SU-DHL-6 (cell line): Measurements from ENCODE around the gene MDN1.

ENCODE experiments used
- H2AFZ ChIP-seq: fragments of 200-600 bp; sonication (generic); 2 replicates; pipeline ENCODE4 v1.6.1; 2014; ENCODE audit warnings: low read depth, mild to moderate bottlenecking, moderate library complexity, mixed read lengths, antibody characterized with exemption, low read length; ENCODE audit not compliant: severe bottlenecking
- H3F3A ChIP-seq: fragments of 200-600 bp; shearing (Covaris generic); 2 replicates; pipeline ENCODE4 v1.6.0; 2016; ENCODE audit warnings: antibody characterized with exemption, mild to moderate bottlenecking; ENCODE audit not compliant: insufficient read depth
- H3K27ac ChIP-seq: fragments of 200-600 bp; sonication (generic); 2 replicates; pipeline ENCODE4 v1.5.1; 2016; ENCODE audit warnings: low read depth, mild to moderate bottlenecking, low read length, moderate library complexity, mixed read lengths
- H3K27me3 ChIP-seq: fragments of 200-600 bp; sonication (generic), shearing (Covaris generic); 2 replicates; pipeline ENCODE4 v1.6.0; 2014; ENCODE audit warnings: mild to moderate bottlenecking, low read length
- H3K36me3 ChIP-seq: fragments of 200-600 bp; sonication (generic); 2 replicates; pipeline ENCODE4 v1.6.1; 2014; ENCODE audit warnings: mild to moderate bottlenecking, low read length, mixed read lengths
- H3K4me2 ChIP-seq: fragments of 300-600, 200-600 bp; shearing (Covaris generic), sonication (generic); 2 replicates; pipeline ENCODE4 v1.6.0; 2014; ENCODE audit warnings: low read length, low read depth, mild to moderate bottlenecking; ENCODE audit not compliant: poor library complexity, severe bottlenecking
- H3K4me3 ChIP-seq: fragments of 200-600 bp; sonication (generic); 2 replicates; pipeline ENCODE4 v1.5.1; 2014; ENCODE audit warnings: antibody characterized with exemption, low read length, mild to moderate bottlenecking, mixed read lengths; ENCODE audit not compliant: insufficient read depth, poor library complexity, severe bottlenecking
- H3K79me2 ChIP-seq: fragments of 200-600 bp; sonication (generic); 2 replicates; pipeline ENCODE4 v1.6.1; 2014; ENCODE audit warnings: mild to moderate bottlenecking, low read length, moderate library complexity; ENCODE audit not compliant: insufficient read depth
- H3K9ac ChIP-seq: fragments of 200-600 bp; sonication (generic); 2 replicates; pipeline ENCODE4 v1.7.0; 2014; ENCODE audit warnings: mild to moderate bottlenecking, low read length
- H3K9me2 ChIP-seq: fragments of 200-600 bp; sonication (generic); replicated peaks from 2 replicates; pipeline ENCODE4 v1.6.1; 2014; ENCODE audit warnings: low read length; ENCODE audit not compliant: insufficient read depth
- H3K9me3 ChIP-seq: fragments of 200-600 bp; sonication (generic); 2 replicates; pipeline ENCODE4 v1.6.1; 2014; ENCODE audit warnings: low read length, mixed read lengths; ENCODE audit not compliant: insufficient read depth
- H4K20me1 ChIP-seq: fragments of 200-600 bp; sonication (generic); 2 replicates; pipeline ENCODE4 v1.6.1; 2014; ENCODE audit warnings: low read depth, mild to moderate bottlenecking, antibody characterized with exemption, low read length, moderate library complexity, mixed read lengths
- EZH2phosphoT487 ChIP-seq: fragments of 200-600 bp; sonication (generic), shearing (Covaris generic); conservative IDR thresholded peaks from 2 replicates; pipeline ENCODE4 v1.6.1; 2018; ENCODE audit warnings: mild to moderate bottlenecking, antibody characterized with exemption, low read length, moderate library complexity, mixed read lengths
- TF ChIP-seq, protein P1 (sequence below): fragments of 200-600 bp; sonication (generic); IDR thresholded peaks from one replicate; pipeline ENCODE4 v1.5.1; 2017; ENCODE audit warnings: antibody characterized with exemption, mild to moderate bottlenecking, low read length, moderate library complexity; ENCODE audit not compliant: insufficient read depth, poor library complexity, severe bottlenecking

Gene MDN1

DNA sequence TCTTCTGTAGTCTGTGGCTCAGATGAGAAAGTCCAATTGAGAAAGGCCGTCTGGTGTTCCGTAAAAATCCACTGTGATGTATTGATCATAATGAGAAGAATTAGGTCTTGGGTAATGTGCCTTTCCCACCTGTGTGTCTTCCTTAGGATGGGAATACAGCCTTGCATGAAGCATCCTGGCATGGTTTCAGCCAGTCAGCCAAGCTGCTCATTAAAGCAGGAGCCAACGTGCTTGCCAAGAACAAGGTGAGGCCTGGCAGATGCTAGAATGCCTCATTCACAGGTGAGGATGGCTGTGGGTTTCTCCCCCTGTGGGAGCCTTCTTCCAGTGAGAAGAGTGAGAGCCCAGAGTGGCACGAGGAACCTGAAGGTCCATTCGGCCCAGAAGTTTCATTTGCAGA is 213.7 kb downstream of the MDN1 start:
- Histone ChIP-seq H3K4me3 (no peak overlapping the region), H3F3A (no peaks in the 10 kb centered on the region), H3K36me3 (no peaks in the 10 kb centered on the region), H2AFZ (no peak overlapping the region), H4K20me1 (no peaks in the 10 kb centered on the region), H3K4me2 (no peak overlapping the region), H3K9me3 (no peaks in the 10 kb centered on the region), H3K9ac (no peak overlapping the region), H3K27me3 (no peaks in the 10 kb centered on the region), H3K27ac (no peak overlapping the region), H3K79me2 (no peaks in the 10 kb centered on the region), H3K9me2 (no peaks in the 10 kb centered on the region)
- TF ChIP-seq, protein P1, sequence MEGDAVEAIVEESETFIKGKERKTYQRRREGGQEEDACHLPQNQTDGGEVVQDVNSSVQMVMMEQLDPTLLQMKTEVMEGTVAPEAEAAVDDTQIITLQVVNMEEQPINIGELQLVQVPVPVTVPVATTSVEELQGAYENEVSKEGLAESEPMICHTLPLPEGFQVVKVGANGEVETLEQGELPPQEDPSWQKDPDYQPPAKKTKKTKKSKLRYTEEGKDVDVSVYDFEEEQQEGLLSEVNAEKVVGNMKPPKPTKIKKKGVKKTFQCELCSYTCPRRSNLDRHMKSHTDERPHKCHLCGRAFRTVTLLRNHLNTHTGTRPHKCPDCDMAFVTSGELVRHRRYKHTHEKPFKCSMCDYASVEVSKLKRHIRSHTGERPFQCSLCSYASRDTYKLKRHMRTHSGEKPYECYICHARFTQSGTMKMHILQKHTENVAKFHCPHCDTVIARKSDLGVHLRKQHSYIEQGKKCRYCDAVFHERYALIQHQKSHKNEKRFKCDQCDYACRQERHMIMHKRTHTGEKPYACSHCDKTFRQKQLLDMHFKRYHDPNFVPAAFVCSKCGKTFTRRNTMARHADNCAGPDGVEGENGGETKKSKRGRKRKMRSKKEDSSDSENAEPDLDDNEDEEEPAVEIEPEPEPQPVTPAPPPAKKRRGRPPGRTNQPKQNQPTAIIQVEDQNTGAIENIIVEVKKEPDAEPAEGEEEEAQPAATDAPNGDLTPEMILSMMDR, result no peak
- no peak for TF ChIP-seq EZH2phosphoT487

DNA sequence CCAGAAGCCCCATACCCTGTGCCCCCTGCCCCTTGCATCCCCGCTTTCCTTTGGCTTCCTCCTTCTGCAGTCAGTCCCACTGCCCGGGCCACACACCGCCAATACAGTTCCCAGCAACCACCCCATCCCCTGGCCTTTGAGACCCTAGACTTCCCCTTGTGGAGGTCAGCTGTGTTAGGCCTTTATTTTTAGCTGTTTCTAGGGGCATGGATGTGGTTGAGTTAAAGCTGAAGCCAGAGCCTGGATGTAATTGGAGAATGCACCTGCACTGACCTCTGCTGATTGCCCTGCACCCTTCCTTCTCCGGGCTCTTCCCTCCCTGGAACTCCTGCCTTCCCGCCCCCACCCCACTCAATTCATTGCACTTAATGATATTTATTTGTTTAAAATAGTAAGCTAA is 214.9 kb downstream of the MDN1 start:
- no peaks in the 10 kb centered on the region for H3K36me3 ChIP-seq
- H4K20me1 ChIP-seq, result no peaks in the 10 kb centered on the region
- TF ChIP-seq, protein P1, result no peak
- no peak for TF ChIP-seq EZH2phosphoT487

GRCh38 chr6:89602166-89602565 is 217.4 kb downstream of the MDN1 start:
- no peaks in the 10 kb centered on the region for H3K27me3 ChIP-seq
- H3K4me2 ChIP-seq, result no peak overlapping the region
- no peak for TF ChIP-seq EZH2phosphoT487
- TF ChIP-seq, protein P1, result no peak
- H3K9ac ChIP-seq, result no peak overlapping the region
- no peaks in the 10 kb centered on the region for H3F3A ChIP-seq
- H3K9me3 ChIP-seq, result no peaks in the 10 kb centered on the region
- H3K9me2 ChIP-seq, result no peaks in the 10 kb centered on the region
- H3K36me3 ChIP-seq, result no peaks in the 10 kb centered on the region
- no peak overlapping the region for H2AFZ ChIP-seq
- no peak overlapping the region for H3K27ac ChIP-seq
- H3K4me3 ChIP-seq, result no peak overlapping the region
- H4K20me1 ChIP-seq, result no peaks in the 10 kb centered on the region
- no peaks in the 10 kb centered on the region for H3K79me2 ChIP-seq

More for the DNA sequence above, 214.9 kb downstream of the MDN1 start:
- Histone ChIP-seq H3K4me2 (no peak overlapping the region), H3K9me2 (no peaks in the 10 kb centered on the region), H3K79me2 (no peaks in the 10 kb centered on the region), H2AFZ (no peak overlapping the region), H3K4me3 (no peak overlapping the region), H3K27me3 (no peaks in the 10 kb centered on the region), H3K9me3 (no peaks in the 10 kb centered on the region), H3F3A (no peaks in the 10 kb centered on the region), H3K27ac (no peak overlapping the region), H3K9ac (no peak overlapping the region)

DNA sequence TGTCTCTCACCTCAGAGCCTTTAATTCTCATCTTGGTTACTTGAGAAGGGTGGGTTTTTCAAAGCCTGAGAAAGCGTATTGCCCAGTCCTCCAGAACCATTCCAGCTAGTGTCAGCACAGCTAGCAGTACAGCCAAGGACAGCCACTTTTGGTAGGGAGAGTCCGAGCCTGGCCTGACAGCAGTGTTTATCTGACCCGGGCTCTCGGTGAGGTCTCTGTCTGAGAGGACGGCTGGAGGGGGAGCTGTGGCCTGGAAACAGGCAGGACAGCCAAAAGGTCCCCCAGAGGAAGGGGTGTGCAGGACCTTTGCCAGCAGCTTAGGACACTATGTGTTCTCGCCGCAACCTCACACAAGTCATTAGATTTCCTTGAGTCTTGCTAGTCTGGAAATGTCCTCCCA is 219.9 kb downstream of the MDN1 start:
- Histone ChIP-seq H3F3A (no peaks in the 10 kb centered on the region), H3K9me3 (no peaks in the 10 kb centered on the region), H3K9me2 (no peaks in the 10 kb centered on the region), H3K27ac (no peak overlapping the region), H2AFZ (no peak overlapping the region), H3K4me2 (no peak overlapping the region), H3K79me2 (no peaks in the 10 kb centered on the region), H4K20me1 (no peaks in the 10 kb centered on the region), H3K9ac (no peak overlapping the region), H3K27me3 (no peaks in the 10 kb centered on the region), H3K4me3 (no peak overlapping the region), H3K36me3 (no peaks in the 10 kb centered on the region)
- TF ChIP-seq, protein P1, result no peak
- TF ChIP-seq EZH2phosphoT487, result no peak
